Transverse colon (tissue), 3 donors: ENCODE measurements around the gene PACSIN2.

ENCODE experiments used
- EP300 ChIP-seq: sonication (generic); formaldehyde crosslinking; IDR thresholded peaks from one replicate; pipeline ENCODE4 v1.6.1; 2017; ENCODE audit warnings: antibody characterized with exemption, low read depth
- TF ChIP-seq, protein P1 (sequence below), 5 experiments: fragments of 200-600 bp in 3 of 5; fragments of 450-650 bp in 2 of 5; sonication (generic) in 3 of 5; IDR thresholded peaks; 1 replicate in 2 of 5; 2 replicates in 3 of 5; pipeline ENCODE4 v1.5.1; 2016 to 2017; ENCODE audit warnings: antibody characterized with exemption in 5 of 5, inconsistent platforms in 3 of 5, mild to moderate bottlenecking in 2 of 5, moderate library complexity in 1 of 5

DNA sequence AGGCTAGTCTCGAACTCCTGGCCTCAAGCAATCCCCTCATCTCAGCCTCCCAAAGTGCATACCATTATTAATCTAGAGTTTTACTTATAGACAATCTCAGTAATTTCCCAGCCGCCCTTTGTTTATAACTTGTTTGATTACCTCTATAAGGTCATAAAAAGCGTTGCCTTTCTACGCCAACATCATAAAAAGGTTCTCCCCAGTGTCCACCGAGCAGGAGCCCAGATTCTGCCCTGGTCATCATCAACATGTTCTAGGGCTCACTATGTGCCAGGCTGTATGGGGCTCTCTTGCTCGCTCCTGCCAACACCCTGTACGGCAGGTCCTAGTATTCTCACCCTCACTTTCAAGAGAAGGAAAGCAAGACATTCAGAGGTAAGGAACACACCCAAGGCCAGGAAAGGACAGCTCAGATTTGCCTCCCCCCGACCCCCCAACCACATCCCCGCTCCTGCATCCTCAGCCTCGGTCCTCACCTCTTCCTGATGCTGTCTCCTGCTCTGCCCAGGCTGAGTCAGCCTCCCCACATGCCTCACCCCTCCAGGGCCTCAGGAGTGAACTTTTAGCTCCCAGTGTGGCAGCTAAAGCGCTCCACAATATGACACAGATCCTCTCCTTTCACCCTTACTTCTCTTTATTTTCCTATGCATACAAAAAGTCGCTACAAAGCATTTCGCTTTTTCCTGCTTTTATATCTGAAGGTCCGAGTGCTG lies 172.1 kb downstream of the PACSIN2 start:
- TF ChIP-seq EP300 = no peak
- TF ChIP-seq, protein P1, sequence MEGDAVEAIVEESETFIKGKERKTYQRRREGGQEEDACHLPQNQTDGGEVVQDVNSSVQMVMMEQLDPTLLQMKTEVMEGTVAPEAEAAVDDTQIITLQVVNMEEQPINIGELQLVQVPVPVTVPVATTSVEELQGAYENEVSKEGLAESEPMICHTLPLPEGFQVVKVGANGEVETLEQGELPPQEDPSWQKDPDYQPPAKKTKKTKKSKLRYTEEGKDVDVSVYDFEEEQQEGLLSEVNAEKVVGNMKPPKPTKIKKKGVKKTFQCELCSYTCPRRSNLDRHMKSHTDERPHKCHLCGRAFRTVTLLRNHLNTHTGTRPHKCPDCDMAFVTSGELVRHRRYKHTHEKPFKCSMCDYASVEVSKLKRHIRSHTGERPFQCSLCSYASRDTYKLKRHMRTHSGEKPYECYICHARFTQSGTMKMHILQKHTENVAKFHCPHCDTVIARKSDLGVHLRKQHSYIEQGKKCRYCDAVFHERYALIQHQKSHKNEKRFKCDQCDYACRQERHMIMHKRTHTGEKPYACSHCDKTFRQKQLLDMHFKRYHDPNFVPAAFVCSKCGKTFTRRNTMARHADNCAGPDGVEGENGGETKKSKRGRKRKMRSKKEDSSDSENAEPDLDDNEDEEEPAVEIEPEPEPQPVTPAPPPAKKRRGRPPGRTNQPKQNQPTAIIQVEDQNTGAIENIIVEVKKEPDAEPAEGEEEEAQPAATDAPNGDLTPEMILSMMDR (IDR thresholded peaks at IDR 0.05) = no peak
